ENCODE data around the gene DPP6. TPM values are rescaled to one million over a fixed set of nuclear protein-coding genes. Genes with fewer than 3 reads are reported as not detected.
A peak's percentile ranks its signal among the peaks of the same experiment; 100 is the strongest.

The DPP6 gene
- polyA plus RNA-seq, 1 of the 3 experiments (the other 2 are of a cell fraction), result not detected

DNA sequence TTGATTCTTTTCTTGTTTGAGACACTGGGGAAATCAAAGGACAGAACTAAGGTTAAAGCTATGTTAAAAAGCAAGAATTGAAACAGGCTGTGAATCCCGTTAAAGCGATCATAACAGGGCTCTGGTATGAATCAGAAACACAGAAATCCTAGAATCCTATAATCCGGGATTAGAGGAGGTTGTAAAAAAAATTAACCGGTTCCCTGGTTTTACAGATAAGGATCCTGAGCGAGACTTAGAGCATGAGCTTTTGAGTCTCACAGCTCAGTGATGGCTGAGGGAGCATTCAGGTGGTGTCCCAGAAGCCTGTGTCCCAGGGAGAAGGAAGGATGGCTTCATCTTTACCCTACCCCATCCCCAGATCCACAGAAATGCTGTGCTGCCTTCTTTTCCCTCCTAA is 489.4 kb downstream of the DPP6 start:
- WGBS (ENCODE audit: low lambda C conversion rate), result 39% methylated on average over 5 of the region's 5 CpGs
- H3K9me3 ChIP-seq, result no peaks in the 10 kb centered on the region
- POLR2A ChIA-PET, result no interaction called here

More for the DNA sequence above, 489.4 kb downstream of the DPP6 start:
- CTCF ChIA-PET, result interaction anchor here (1.2 kb wide), 1 partner anchor 25 kb away, joined by 3 read pairs; no protein-coding TSS in a partner anchor
- no peaks in the 10 kb centered on the region for H3F3A ChIP-seq (replicated peaks; ENCODE audit: insufficient read depth)
- peaks cover 0 to 11% of the 10 kb centered on the region in 2 experiments; a peak in 2 of 4 replicates for H3K4me1 ChIP-seq (ENCODE audit: control insufficient read depth in 1 of 2, insufficient read depth in 2 of 2, low read depth in 1 of 2, low read length in 1 of 2)
- H3K27me3 ChIP-seq (ENCODE audit: insufficient read depth), result no peaks in the 10 kb centered on the region
- no peak overlapping the region for H3K9ac ChIP-seq
- no peaks in the 10 kb centered on the region for H3K79me2 ChIP-seq (ENCODE audit: insufficient read depth)
- no peak overlapping the region for H3K4me3 ChIP-seq (ENCODE audit: low read depth in 2 of 2, low read length in 1 of 2)
- no peaks in the 10 kb centered on the region for H3K9me2 ChIP-seq
- no peak overlapping the region for H2AFZ ChIP-seq (ENCODE audit: low read depth)
- H3K27ac ChIP-seq (ENCODE audit: low read depth in 2 of 2, low read length in 1 of 2), result peak overlapping the region in 1 of 2 experiments; percentile 36; a peak in 1 of 4 replicates
- TF ChIP-seq EZH2phosphoT487 (IDR thresholded peaks at IDR 0.05; ENCODE audit: borderline replicate concordance, low read depth) (no peak), FOXJ3 (CRISPR knock-in tag; IDR thresholded peaks at IDR 0.05) (no peak), RAD21 (IDR thresholded peaks at IDR 0.05; ENCODE audit: low read length) (no peak), MXI1 (IDR thresholded peaks at IDR 0.05; ENCODE audit: low read depth, low read length) (no peak), FOSL2 (IDR thresholded peaks at IDR 0.05; ENCODE audit: borderline replicate concordance, low read depth) (no peak), GATA2 (CRISPR knock-in tag; IDR thresholded peaks at IDR 0.05) (no peak), RFX5 (IDR thresholded peaks at IDR 0.05; ENCODE audit: low read length) (no peak), YY1 (IDR thresholded peaks at IDR 0.05; ENCODE audit: low read depth) (no peak), GABPA (IDR thresholded peaks at IDR 0.05; ENCODE audit: low read depth) (no peak), EP300 (IDR thresholded peaks at IDR 0.05; ENCODE audit: borderline replicate concordance in 1 of 2, low read depth in 1 of 2, low read length in 1 of 2) (no peak), CHD2 (IDR thresholded peaks at IDR 0.05; ENCODE audit: low read length, partially characterized antibody) (no peak), ELF1 (IDR thresholded peaks at IDR 0.05) (no peak), POLR2AphosphoS5 (IDR thresholded peaks at IDR 0.05; ENCODE audit: low read depth, low read length) (no peak), SMC3 (IDR thresholded peaks at IDR 0.05; ENCODE audit: low read depth, low read length) (no peak), TAF1 (IDR thresholded peaks at IDR 0.05; ENCODE audit: borderline replicate concordance, low read depth, low read length) (no peak), SIN3A (IDR thresholded peaks at IDR 0.05; ENCODE audit: borderline replicate concordance, low read depth, low read length) (no peak)
- TF ChIP-seq, protein P1, sequence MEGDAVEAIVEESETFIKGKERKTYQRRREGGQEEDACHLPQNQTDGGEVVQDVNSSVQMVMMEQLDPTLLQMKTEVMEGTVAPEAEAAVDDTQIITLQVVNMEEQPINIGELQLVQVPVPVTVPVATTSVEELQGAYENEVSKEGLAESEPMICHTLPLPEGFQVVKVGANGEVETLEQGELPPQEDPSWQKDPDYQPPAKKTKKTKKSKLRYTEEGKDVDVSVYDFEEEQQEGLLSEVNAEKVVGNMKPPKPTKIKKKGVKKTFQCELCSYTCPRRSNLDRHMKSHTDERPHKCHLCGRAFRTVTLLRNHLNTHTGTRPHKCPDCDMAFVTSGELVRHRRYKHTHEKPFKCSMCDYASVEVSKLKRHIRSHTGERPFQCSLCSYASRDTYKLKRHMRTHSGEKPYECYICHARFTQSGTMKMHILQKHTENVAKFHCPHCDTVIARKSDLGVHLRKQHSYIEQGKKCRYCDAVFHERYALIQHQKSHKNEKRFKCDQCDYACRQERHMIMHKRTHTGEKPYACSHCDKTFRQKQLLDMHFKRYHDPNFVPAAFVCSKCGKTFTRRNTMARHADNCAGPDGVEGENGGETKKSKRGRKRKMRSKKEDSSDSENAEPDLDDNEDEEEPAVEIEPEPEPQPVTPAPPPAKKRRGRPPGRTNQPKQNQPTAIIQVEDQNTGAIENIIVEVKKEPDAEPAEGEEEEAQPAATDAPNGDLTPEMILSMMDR (IDR thresholded peaks at IDR 0.05), result no peak
- TF ChIP-seq, protein P2, sequence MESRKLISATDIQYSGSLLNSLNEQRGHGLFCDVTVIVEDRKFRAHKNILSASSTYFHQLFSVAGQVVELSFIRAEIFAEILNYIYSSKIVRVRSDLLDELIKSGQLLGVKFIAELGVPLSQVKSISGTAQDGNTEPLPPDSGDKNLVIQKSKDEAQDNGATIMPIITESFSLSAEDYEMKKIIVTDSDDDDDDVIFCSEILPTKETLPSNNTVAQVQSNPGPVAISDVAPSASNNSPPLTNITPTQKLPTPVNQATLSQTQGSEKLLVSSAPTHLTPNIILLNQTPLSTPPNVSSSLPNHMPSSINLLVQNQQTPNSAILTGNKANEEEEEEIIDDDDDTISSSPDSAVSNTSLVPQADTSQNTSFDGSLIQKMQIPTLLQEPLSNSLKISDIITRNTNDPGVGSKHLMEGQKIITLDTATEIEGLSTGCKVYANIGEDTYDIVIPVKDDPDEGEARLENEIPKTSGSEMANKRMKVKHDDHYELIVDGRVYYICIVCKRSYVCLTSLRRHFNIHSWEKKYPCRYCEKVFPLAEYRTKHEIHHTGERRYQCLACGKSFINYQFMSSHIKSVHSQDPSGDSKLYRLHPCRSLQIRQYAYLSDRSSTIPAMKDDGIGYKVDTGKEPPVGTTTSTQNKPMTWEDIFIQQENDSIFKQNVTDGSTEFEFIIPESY (IDR thresholded peaks at IDR 0.05; ENCODE audit: borderline replicate concordance, low read depth), result no peak
- TF ChIP-seq, protein P3, sequence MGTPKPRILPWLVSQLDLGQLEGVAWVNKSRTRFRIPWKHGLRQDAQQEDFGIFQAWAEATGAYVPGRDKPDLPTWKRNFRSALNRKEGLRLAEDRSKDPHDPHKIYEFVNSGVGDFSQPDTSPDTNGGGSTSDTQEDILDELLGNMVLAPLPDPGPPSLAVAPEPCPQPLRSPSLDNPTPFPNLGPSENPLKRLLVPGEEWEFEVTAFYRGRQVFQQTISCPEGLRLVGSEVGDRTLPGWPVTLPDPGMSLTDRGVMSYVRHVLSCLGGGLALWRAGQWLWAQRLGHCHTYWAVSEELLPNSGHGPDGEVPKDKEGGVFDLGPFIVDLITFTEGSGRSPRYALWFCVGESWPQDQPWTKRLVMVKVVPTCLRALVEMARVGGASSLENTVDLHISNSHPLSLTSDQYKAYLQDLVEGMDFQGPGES (IDR thresholded peaks at IDR 0.05; ENCODE audit: low read depth, low read length), result no peak
- peak; percentile 23 for DNase-seq
- no peaks in the 10 kb centered on the region for H3K36me3 ChIP-seq (replicated peaks in 1 of 2; ENCODE audit: control insufficient read depth in 1 of 2, insufficient read depth in 2 of 2, low read length in 1 of 2)
- no peaks in the 10 kb centered on the region for H4K20me1 ChIP-seq (ENCODE audit: insufficient read depth)
- H3K4me2 ChIP-seq, result no peak overlapping the region
